ENCODE results near the gene EXOC1L.

GRCh38 chr4:55807556-55807955, 12.0 kb upstream of the EXOC1L start:
- no peak for TF ChIP-seq EP300 (IDR thresholded peaks at IDR 0.05)
- TF ChIP-seq, protein P1, sequence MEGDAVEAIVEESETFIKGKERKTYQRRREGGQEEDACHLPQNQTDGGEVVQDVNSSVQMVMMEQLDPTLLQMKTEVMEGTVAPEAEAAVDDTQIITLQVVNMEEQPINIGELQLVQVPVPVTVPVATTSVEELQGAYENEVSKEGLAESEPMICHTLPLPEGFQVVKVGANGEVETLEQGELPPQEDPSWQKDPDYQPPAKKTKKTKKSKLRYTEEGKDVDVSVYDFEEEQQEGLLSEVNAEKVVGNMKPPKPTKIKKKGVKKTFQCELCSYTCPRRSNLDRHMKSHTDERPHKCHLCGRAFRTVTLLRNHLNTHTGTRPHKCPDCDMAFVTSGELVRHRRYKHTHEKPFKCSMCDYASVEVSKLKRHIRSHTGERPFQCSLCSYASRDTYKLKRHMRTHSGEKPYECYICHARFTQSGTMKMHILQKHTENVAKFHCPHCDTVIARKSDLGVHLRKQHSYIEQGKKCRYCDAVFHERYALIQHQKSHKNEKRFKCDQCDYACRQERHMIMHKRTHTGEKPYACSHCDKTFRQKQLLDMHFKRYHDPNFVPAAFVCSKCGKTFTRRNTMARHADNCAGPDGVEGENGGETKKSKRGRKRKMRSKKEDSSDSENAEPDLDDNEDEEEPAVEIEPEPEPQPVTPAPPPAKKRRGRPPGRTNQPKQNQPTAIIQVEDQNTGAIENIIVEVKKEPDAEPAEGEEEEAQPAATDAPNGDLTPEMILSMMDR (IDR thresholded peaks at IDR 0.05) = no peak
